Left cardiac atrium (tissue), 4 donors: ENCODE measurements around the gene ARL14. TPM values are rescaled to one million over a fixed set of nuclear protein-coding genes. Genes with fewer than 3 reads are reported as not detected.

ENCODE experiments used
- ATAC-seq, 2 donors: fragments of 200-7000 bp; cut with Tn5 transposase; one replicate each; pipeline ENCODE4 v1.9.1; 2020; ENCODE audit warnings: mild to moderate bottlenecking in 2 of 2, moderate library complexity in 2 of 2
- DNase-seq: peaks from one replicate; pipeline ENCODE4 v3.0.0-alpha.2; 2020
- intact Hi-C, 2 donors: fragments of 100-400 bp; cut with DNase I; formaldehyde crosslinking; loops; one replicate each; pipeline versions ENCODE4 v1.14.1 to v1.15.1; 2022 to 2023
- long read RNA-seq: library from polyadenylated mRNA; unstranded; transcript quantifications from one replicate; pipeline ENCODE4 v2.0.0, GENCODE V29; 2021
- total RNA-seq, 2 donors: library from RNA; stranded (reverse); fragmentation: NEBNext Ultra II Directional; extraction: Animal tissue kit (Norgen Biotek cat#: 25700); gene quantifications; one replicate each; pipeline ENCODE4 v1.2.1, GENCODE V29; 2021
- donor health status: DM: no; HTN: yes; CAD: no.
- donor health status: DM: no; HTN: yes; CAD: no; lungs with severe emphysema.
- donor health status: DM: yes; HTN: yes; CAD: no.
- donor health status: Dilated cardiomyopathy.

Gene ARL14
- total RNA-seq, result not detected
- long read RNA-seq, result 0 reads

DNA sequence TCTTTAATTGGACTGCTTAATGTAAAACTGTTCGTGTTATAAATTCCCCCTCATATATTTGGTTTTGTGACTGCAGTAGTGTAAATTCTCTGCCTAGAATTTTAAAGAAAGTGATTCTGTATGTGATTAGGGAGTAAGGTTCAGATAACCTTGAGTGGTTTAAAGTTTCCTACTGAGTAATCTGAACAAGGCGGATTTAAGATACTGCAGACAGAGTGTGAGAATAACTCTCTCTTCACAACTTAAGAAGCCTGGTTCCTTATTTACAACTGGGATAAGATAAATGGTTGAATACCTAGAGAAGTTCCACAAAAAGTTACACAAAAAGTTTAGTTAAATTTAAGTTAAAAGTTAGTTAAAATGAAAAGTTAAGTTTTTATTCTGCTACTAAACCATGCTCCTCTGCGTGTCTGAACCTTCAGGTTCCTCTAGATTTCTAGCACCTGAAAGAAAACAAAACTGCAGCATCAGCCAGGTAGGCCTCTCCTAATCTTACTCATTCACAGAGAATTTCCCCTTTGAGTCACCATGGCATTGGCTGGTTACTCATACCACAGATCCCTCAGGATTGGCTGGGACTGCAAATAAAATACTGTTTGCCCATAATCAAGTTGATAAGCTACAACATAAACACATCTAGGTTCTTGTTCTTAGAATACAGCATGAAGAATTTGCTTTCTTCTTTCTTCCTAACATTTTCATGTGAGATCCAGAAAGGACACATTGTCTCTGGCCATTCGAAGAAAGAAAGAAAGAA is at the start of gene ARL14:
Gene ARL14 (plus strand): TSS at position 614 of the 757 bp plus-strand sequence. CDS start 187 bp downstream, outside the sequence.
- no peak for DNase-seq
- peak in 1 of 2 donors; percentile 82 for ATAC-seq
- intact Hi-C loops, result no loop called here

DNA sequence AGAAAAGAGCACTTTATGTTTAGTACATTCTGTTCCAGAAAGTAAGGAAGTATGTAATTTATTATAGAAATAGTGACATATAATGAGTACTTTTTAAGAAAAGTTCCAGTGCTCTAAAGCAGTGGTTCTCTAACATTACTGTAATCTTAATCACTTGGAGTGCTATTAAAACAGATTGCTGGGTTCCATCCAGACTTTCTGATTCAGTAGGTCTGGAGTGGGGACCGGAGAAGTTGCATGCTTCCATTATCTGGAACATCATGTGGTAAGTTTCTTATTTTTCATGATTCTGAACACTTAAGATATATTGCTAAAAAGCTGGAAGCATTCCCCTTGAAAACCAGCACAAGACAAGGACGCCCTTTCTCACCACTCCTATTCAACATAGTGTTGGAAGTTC is 47.5 kb upstream of the ARL14 start:
- DNase-seq (no peak), ATAC-seq (no peak)
- intact Hi-C loops, result no loop called here

DNA sequence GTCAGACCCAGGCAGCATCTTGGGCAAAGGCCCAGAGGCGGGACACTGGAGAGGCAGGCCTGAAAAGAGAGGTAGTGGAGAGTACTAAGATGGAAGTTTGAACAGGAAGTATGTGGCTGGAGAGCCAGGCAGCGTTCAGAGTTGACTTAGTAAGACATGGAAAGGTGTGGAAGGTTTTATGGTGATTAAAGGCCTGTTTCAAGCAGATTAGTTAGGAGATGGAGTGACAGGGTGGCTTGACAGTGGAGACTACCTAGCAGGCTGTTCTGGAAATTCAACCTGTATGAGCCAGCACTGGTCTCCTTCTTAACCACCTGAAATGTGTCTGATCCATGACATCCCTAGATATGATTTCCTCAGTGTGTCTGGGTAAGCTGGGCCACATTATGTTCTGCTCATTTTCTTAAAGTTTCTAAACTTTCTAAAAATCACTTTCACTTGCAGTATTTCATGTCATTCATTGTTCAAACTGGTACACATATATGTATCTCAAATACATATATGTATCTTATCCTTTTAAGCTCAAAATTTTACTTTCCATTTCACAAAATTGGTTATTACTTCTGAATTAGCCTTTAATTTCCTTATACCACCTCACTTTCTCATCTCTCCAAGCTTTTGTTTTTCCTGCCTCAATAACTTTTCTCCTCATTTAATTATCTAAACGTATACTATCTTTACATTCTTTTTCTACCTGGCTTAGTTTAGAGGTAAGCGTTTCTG is 43.4 kb upstream of the ARL14 start:
- ATAC-seq (no peak), DNase-seq (no peak)
- intact Hi-C loops, result no loop called here

DNA sequence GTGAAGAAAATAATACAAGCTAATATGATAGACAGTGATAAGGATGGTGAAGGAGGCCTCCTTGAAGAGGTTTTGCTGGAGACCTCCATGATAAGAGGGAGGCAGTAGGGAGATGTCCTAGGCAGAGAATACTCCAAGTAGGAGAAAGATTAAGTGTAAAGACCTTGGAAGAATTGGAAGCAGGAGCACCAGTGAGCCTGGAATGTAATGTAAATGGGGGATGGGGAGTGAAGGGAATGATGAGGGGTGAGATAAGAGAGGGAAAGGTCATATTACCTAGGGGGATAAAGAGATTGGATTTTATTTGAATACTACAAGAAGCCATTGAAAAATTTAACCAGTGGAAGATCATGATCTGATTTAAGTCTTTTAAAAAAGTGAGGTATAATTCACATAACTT is 41.7 kb upstream of the ARL14 start:
- no peak for DNase-seq
- ATAC-seq, result no peak
- intact Hi-C loops, result no loop called here

DNA sequence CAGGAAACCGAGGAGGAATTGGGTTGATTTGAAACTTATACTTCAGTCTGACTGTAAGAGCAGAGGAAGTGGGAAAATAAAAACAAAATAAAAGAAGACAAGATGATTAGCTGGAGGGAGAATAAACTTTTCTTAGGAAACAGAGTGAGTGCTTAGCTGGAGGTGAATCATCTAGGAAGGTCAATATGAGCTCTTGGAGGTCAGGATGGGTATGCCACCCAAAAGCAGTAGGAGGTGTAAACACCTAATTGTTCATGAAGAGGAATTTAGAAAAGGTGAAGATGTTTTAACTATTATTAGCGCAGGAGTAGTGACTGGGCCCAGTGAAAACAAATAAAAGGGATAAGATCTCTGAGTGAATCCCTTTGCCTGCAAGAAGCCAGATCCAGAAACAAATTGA is 39.9 kb upstream of the ARL14 start:
- no peak for DNase-seq
- no peak for ATAC-seq
- intact Hi-C loops, result no loop called here

DNA sequence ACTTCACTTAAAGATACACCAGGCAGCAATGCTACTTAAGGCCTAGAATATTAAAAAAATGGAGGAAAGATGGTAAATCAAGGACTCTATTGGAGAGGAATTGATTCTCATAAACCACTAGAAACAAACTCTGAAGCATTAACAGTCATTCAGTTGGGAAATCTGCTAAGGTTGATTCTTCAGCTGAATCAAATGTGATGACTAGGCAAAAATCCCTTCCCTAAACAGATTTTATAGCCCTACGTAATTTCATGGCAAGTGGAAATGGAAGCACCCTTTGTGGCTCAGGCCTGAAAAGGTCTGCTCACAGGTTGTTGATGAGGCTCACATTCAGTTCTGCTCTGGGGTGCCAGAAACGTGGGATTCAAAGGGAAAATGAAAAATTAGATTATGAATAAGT is 38.8 kb upstream of the ARL14 start:
- no peak for DNase-seq
- ATAC-seq, result no peak
- intact Hi-C loops, result no loop called here

DNA sequence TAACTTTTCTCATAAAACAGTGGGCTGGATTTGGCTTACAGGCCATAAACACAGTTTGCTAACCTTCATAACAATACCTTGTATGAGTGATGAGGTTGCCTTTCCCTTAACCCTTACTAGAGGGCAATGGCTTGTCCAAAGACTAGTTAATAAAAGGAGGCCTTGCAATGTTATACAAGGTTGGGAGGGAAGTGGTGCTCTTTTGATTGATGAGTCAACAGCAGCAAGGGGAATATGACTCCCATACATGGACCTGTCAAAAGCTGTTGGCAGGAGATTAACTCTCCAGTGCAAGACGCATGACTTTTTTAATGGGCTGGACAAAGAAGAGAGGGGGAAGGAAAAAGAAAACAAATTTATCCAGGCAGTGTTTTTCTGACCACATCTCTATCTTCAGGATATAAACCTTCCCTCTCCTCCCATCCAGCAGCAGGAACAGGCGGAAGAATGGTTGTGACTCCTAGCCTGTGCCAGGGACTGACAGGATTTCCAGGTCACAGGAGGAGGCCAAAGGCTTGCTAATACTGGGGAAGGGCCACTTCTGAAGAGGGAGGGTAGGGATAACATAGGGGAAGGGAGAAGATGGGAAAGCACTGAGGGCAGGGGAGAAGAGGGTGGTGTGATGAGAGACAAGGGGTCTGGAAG is 35.2 kb upstream of the ARL14 start:
- intact Hi-C loops, result no loop called here
- DNase-seq (no peak), ATAC-seq (peak in 1 of 2 donors; percentile 94)

DNA sequence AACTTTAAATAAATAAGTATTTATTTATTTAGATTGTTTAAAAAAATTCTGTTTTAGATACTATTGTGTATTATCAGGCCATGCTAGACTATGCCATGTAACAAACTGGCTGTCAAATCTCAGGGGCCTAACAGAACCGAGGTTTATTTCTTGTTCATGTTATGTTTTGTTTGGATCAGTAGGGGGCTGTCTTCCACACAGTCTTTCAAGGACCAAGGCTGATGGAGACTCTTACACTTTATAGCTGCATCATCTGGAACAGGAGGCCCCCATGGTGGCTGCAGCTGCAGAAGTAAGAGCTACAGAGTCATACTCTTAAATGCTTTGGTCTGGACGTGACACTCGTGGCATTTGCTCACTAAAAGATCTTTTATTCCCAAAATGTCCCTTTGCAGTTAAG is 33.0 kb upstream of the ARL14 start:
- no peak for ATAC-seq
- DNase-seq, result no peak
- intact Hi-C loops, result no loop called here

DNA sequence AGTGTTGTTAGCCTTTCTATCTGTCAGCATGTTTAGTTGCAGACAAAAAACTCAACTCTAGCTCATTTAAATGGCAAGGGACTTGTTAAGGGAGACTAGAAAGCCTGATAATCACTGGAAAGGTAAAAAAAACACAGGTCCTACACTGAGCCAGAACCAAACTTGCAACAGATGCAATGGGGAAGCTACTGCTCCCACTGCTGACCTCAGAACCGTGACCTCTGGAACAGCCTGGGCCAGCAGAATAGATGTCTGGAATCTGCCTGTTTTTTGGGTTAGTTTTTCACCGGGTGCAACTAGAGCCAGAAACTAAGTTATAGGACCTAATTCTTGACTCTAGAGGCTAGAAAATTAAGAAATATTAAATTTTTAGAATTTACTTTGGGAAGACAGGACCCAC is 32.5 kb upstream of the ARL14 start:
- intact Hi-C loops, result no loop called here
- DNase-seq (no peak), ATAC-seq (no peak)

DNA sequence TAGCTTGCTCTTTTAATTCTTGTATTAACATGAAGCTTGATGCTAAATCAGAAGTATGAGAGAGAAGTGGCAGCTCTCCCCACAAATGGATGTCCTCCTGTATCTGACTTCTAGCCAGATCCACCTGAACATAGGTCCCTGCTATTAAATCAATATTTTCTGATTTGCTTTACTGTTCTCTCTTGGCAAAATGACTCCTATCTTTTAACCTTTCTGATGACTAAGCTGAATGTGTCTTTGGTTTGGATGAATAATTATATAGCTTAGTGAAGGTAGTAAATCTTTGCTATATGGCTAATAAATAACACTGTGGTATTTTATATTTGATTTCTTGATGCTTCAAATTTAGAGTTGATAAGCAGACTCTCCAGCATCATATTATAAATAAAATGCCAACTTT is 28.3 kb upstream of the ARL14 start:
- ATAC-seq (no peak), DNase-seq (no peak)
- intact Hi-C loops, result no loop called here

DNA sequence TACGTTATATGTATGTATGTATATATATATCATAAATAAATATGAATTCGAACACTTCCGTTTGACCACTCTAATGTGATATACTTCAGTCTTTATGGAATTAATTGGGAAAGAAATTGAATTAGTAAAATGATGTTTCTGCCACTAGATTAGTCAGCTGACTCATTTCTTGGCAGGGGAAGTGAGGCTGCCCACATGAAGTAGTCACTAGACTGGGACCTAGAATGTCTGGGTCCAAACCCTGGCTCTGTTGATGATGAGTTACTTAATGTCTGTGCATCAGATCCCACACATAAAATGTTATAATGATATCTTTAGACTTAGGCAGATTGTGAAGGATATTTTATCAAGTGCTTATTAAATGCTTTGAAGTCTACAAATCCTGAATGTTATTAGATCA is 27.4 kb upstream of the ARL14 start:
- intact Hi-C loops, result no loop called here
- ATAC-seq (no peak), DNase-seq (no peak)

DNA sequence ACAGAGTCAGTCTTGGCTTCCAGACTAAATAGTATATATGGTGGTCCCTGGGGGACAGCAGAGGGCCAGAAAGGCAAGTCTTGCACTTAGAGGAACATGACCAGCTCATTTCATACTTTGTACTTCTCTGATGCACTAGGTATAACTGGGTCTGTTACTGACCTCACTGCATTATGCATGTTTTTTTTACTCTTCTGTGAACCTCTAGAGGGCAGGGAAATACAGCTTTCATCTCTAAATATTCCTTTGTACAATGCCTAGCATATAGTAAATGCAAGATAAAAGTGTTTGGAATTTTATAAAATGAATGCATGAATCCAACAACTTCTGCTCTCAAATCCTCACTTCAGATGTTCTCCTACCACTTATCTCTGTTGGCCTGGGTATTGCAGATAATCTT is 23.4 kb upstream of the ARL14 start:
- intact Hi-C loops, result no loop called here
- DNase-seq, result no peak
- ATAC-seq, result no peak

DNA sequence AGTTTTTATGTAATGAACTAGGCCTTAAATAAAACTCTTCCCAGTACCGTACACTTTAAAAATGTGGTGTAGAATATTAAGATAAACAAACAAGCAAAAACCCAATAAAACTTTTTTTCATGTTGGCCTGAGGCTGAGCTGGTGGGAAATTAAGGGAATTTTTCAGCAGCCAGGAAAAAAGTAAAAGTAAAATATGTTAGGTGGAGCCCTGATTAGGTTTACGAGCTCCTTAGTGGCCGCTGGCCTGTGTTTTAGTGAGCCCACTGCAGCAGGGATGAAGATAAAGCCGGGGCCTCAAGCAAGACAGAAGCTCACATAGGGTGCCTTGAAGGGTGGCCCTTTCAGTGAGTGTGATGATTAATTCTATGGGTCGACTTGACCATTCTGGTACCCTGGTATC is 16.1 kb upstream of the ARL14 start:
- ATAC-seq (no peak), DNase-seq (no peak)
- intact Hi-C loops, result no loop called here

DNA sequence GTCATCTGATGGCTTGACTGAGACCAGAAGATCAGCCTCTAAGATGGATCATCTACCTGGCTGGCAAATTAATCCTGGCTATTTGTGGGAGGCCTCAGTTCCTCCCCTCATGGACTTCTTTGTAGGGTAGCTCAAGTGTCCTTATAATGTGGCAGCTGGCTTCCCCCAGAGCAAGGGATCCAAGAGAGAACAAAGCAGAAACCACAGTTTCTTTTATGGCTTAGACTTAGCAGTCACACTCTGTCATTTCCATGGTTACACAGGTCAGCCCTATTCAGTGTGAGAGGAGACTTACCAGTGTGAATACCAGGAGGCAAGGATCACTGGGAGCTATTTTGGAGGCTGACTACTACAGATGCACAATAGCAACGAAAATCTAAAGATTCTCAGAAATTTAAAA is 15.3 kb upstream of the ARL14 start:
- ATAC-seq (no peak), DNase-seq (no peak)
- intact Hi-C loops, result no loop called here

DNA sequence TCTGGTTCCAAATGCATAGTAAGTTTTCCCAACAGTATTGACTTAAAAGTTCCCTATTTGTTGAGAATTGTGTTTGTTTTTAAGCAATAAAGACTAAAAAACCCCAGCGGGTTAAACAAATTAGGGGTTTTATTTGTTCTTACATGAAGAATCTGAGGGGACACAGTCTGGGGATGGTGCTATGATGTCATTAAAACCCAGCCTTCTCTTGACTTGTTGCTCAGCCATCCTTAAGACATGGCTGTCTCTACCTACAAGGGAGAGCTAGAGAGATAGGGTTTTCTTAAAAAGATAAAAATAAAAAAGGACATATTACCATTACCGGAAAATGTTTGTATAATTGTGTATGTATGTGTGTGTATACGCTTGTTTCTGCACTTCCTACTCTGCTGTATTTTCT is 11.7 kb upstream of the ARL14 start:
- no peak for DNase-seq
- intact Hi-C loops, result no loop called here
- no peak for ATAC-seq

DNA sequence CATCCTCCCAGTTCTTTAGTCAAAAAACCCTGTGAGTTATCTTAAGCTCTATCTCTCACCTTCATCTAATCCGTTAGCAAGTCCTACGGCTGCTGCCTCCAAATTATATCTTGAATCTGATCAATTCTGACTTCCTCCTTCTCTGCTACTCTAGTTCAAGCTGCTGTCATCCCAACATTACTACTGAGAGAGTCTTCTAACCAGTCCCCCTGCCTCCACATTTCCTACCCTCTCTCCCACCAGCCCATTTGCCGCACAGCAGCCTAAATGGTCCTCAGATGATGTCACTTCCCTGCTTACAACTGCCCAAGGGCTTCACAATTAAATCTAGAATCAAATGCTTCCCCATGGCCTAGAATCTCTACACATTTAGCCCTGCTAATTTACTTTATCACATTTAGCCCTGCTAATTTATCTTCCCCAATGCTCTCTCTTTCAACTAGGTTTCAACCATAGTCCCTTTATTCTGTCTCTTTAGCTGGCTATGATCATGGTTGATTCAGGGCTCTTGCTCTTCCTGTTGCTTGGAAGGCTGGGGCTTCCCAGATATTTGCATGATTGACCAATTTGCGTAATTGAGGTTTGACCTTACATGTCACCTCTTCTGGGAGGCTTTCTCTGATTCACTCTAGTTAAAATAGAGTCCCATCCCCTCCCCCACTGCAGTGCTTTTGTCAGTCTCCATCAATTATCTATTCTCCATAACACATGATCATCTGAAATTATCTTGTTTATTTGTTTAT is 11.0 kb upstream of the ARL14 start:
- DNase-seq, result no peak
- intact Hi-C loops, result no loop called here
- no peak for ATAC-seq

DNA sequence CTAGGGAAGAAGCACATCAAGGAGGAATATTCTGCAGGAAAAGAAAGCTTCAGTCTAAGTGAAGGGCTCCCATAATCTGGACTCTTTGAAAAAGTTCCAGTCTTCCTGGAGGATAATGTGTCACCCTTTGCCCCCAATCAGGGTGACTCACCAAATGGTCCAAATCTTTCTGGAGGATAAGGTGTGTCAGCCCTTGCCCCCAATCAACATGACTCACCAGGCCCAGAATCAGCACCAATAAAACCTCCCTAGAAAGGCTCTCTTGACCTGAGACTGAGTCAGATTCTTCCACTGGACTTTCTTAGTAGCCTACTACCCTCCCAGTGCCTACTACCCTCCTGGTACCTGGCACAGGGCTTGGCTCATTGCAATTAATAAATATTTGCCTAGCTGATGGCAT is 9.5 kb upstream of the ARL14 start:
- peak in 1 of 2 donors; percentile 84 for ATAC-seq
- no peak for DNase-seq
- intact Hi-C loops, result no loop called here

DNA sequence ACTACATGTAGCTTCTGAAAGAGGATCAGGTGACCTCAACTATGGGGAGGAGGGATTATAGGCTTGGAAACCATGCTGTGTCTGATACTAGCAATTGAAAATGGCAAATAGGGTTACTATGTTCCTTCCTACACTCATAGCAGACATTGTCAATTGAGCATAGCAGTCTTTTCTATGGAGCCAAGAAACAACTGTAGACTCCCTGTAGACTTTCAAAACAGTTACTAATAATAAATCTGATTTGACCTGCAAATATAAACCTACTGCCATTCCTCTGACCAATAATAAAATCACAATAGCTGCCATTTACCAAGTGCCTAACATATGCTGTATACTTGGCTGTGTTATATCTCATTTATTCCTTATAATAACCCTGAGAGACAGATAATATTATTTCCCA is 8.5 kb upstream of the ARL14 start:
- ATAC-seq (no peak), DNase-seq (no peak)
- intact Hi-C loops, result no loop called here

DNA sequence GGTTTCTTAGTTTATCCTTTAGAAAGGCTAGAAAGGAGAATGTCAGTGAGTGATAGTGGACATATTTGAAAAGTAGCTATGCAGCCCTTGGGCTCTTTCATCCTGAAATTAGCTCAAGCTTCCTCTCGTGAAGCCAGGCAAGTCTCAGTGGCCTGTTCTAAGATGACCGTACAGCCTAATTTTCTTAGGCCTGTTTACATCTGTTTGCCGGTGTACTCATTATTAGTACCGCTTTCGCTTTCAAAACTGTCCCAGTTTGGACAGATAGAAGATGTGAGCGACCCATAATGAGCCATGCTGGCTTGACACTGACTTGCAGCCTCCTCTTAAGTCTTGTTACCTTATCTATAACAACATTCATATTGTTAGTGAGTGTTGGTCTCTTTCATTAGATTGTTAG is 5.7 kb upstream of the ARL14 start:
- no peak for ATAC-seq
- no peak for DNase-seq
- intact Hi-C loops, result no loop called here

DNA sequence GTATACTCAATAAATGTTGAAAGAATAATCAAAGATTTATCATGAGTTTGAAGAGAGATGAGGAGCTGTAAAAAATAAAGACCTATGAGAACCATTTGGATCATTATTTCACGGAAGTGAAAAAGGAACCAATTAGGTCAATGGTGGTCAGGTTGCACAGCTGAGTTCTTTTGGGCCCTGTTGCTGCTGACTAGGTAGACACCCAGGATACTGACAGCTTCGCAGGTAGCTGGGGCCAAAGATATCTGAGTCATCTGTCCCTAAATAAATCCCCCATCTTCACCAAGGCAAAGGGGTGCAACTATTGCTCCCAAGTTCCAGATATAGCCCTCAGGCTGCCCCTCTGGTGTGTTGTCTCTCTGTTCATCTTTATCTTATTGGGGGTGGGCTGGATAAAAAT is 5.0 kb upstream of the ARL14 start:
- intact Hi-C loops, result no loop called here
- DNase-seq, result no peak
- ATAC-seq, result no peak
